Liver (tissue), 9 donors: ENCODE measurements around the gene EIF2B2. TPM values are rescaled to one million over a fixed set of nuclear protein-coding genes. Genes with fewer than 3 reads are reported as not detected.

Experiments
- DNase-seq: peaks from one replicate; pipeline ENCODE4 v3.0.0-alpha.2; 2017; ENCODE audit warnings: low spot score
- H3K27ac ChIP-seq, 2 donors: one replicate each; pipeline ENCODE4 v1.7.0; 2013; ENCODE audit warnings: inconsistent platforms in 2 of 2, low read length in 2 of 2, control low read depth in 1 of 2, low read depth in 1 of 2, mild to moderate bottlenecking in 1 of 2
- H3K27me3 ChIP-seq, 4 donors: one replicate each; pipeline versions ENCODE4 v1.6.1 to v1.7.0; 2013; ENCODE audit warnings: low read length in 3 of 4, inconsistent platforms in 1 of 4, mild to moderate bottlenecking in 1 of 4, moderate library complexity in 1 of 4; ENCODE audit not compliant: control insufficient read depth in 4 of 4, insufficient read depth in 4 of 4
- H3K36me3 ChIP-seq, 4 donors: one replicate each; pipeline versions ENCODE4 v1.6.1 to v1.7.0; 2013; ENCODE audit warnings: low read length in 3 of 4, mild to moderate bottlenecking in 3 of 4, low read depth in 1 of 4, moderate library complexity in 1 of 4; ENCODE audit not compliant: control insufficient read depth in 4 of 4, insufficient read depth in 3 of 4
- H3K4me1 ChIP-seq, 4 donors: one replicate each; pipeline versions ENCODE4 v1.6.1 to v1.7.0; 2013; ENCODE audit warnings: low read length in 3 of 4, mild to moderate bottlenecking in 3 of 4, moderate library complexity in 1 of 4; ENCODE audit not compliant: control insufficient read depth in 4 of 4, insufficient read depth in 4 of 4
- H3K4me3 ChIP-seq, 3 donors: one replicate each; pipeline versions ENCODE4 v1.6.1 to v1.7.0; 2013; ENCODE audit warnings: low read length in 3 of 3, control low read depth in 1 of 3, low read depth in 1 of 3, mild to moderate bottlenecking in 1 of 3
- H3K9ac ChIP-seq, 2 donors: one replicate each; pipeline ENCODE4 v1.7.0; 2013; ENCODE audit warnings: low read length in 2 of 2, mild to moderate bottlenecking in 2 of 2, moderate library complexity in 2 of 2, control low read depth in 1 of 2, low read depth in 1 of 2
- H3K9me3 ChIP-seq, 4 donors: one replicate each; pipeline versions ENCODE4 v1.6.1 to v1.7.0; 2013; ENCODE audit warnings: low read length in 3 of 4; ENCODE audit not compliant: control insufficient read depth in 4 of 4
- FOXA2 ChIP-seq: IDR thresholded peaks from 2 replicates; pipeline ENCODE4 v1.6.1; 2016; ENCODE audit warnings: antibody characterized with exemption
- GABPA ChIP-seq, 2 donors: IDR thresholded peaks in 1 of 2; conservative IDR thresholded peaks in 1 of 2; 2 replicates each; pipeline ENCODE4 v1.6.1; 2016; ENCODE audit warnings: antibody characterized with exemption in 2 of 2, mild to moderate bottlenecking in 1 of 2, moderate library complexity in 1 of 2
- HNF4A ChIP-seq, 2 donors: conservative IDR thresholded peaks; 2 replicates each; pipeline ENCODE4 v1.6.1; 2016; ENCODE audit warnings: antibody characterized with exemption in 2 of 2, mild to moderate bottlenecking in 2 of 2
- HNF4G ChIP-seq: IDR thresholded peaks from 2 replicates; pipeline ENCODE4 v1.6.1; 2016; ENCODE audit warnings: antibody characterized with exemption
- JUND ChIP-seq, 2 donors: IDR thresholded peaks; 2 replicates each; pipeline ENCODE4 v1.6.1; 2016; ENCODE audit warnings: antibody characterized with exemption in 2 of 2
- NR2F2 ChIP-seq: IDR thresholded peaks from 2 replicates; pipeline ENCODE4 v1.6.1; 2016; ENCODE audit warnings: antibody characterized with exemption
- RAD21 ChIP-seq, 2 donors: IDR thresholded peaks; 2 replicates each; pipeline ENCODE4 v1.6.1; 2016; ENCODE audit warnings: antibody characterized with exemption in 2 of 2, mild to moderate bottlenecking in 2 of 2
- RXRA ChIP-seq, 2 donors: IDR thresholded peaks; 2 replicates each; pipeline ENCODE4 v1.6.1; 2017 to 2018; ENCODE audit warnings: antibody characterized with exemption in 2 of 2, mild to moderate bottlenecking in 1 of 2
- SP1 ChIP-seq: IDR thresholded peaks from 2 replicates; pipeline ENCODE4 v1.6.1; 2018; ENCODE audit warnings: antibody characterized with exemption, mild to moderate bottlenecking
- TAF1 ChIP-seq: conservative IDR thresholded peaks from 2 replicates; pipeline ENCODE4 v1.6.1; 2016; ENCODE audit warnings: antibody characterized with exemption, mild to moderate bottlenecking
- YY1 ChIP-seq: IDR thresholded peaks from 2 replicates; pipeline ENCODE4 v1.6.1; 2016; ENCODE audit warnings: antibody characterized with exemption, mild to moderate bottlenecking
- WGBS: extraction: QIAGEN DNeasy Blood & Tissue Kit; methylation state at CpG from one replicate; pipeline ENCODE4 v1.1.7; 2013; 5-methylcytosine and 5-hydroxymethylcytosine counted together
- polyA plus RNA-seq, 2 donors: library from polyadenylated mRNA; stranded (reverse) in 1 of 2; unstranded in 1 of 2; fragments of 200-250 nt in 1 of 2; fragments of >200 nt in 1 of 2; fragmentation: Nextera tagmentation in 1 of 2; extraction: Ambion mirVana in 1 of 2; gene quantifications; one replicate each; pipeline versions ENCODE4 v1.2.1 to v1.2.3, GENCODE V29; 2013 to 2015
- total RNA-seq, 2 donors: library from RNA; depleted of rRNA; stranded (reverse); fragments of >200 nt; gene quantifications; one replicate each; pipeline ENCODE4 v1.2.3, GENCODE V29; 2014
- TF ChIP-seq, protein P1 (sequence below): fragments of 150-350 bp; IDR thresholded peaks from 2 replicates; pipeline ENCODE4 v1.5.1; 2017; ENCODE audit warnings: improper control_type of control experiment, low read depth, low read length; ENCODE audit not compliant: missing input control
- TF ChIP-seq, protein P2 (sequence below): IDR thresholded peaks from 2 replicates; pipeline ENCODE4 v1.6.1; 2016; ENCODE audit warnings: antibody characterized with exemption, mild to moderate bottlenecking
- TF ChIP-seq, protein P3 (sequence below): IDR thresholded peaks from 2 replicates; pipeline ENCODE4 v1.6.1; 2016; ENCODE audit warnings: antibody characterized with exemption
- TF ChIP-seq, protein P4 (sequence below): IDR thresholded peaks from 2 replicates; pipeline ENCODE4 v1.6.1; 2016; ENCODE audit warnings: antibody characterized with exemption
- TF ChIP-seq, protein P5 (sequence below): IDR thresholded peaks from 2 replicates; pipeline ENCODE4 v1.6.1; 2016; ENCODE audit warnings: antibody characterized with exemption
- donor health status: healthy.
- donor health status: healthy.
- donor health status: healthy.
- donor health status: healthy.
- donor health status: healthy.

Gene EIF2B2
- total and polyA plus RNA-seq, 4 donors: 16.2 to 23.6 (median 20.2) TPM

DNA sequence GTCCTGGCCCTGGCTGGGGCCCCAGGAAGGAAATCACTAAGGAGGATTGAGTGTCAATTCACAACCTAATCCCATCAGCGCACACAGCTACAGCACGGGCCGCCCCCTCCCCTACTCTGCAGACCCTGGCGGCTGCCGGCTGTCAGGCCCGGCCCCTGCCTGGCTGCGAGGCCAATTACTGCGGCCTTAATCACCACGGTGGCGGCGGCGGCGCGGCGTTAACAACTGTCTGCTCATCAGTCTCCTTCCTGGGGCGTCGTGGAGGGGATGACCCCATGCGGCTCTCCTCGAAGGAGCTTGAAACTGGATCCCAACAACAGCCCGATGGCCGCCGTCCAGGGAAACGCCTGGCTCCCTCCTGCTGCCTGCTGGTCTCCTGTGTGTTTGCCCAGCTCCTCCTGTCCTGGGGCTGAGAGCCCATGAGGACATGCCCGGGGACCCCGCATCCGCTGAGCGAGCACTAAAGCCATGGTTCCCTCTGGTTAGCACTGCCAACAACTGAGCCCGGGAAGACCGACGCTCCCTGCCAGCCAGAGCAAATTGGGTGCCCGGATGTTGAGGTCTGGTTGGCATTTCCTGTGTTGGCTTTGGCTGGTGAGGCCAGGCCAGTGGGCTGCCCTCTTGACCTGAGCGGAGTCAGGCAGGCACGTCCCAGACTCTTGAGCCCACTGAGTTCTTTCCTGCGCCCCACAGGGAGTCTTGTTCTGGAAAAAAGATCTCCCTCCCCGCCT lies 21.8 kb upstream of the EIF2B2 start:
- no peak overlapping the region for H3K9ac ChIP-seq
- no peak for DNase-seq

DNA sequence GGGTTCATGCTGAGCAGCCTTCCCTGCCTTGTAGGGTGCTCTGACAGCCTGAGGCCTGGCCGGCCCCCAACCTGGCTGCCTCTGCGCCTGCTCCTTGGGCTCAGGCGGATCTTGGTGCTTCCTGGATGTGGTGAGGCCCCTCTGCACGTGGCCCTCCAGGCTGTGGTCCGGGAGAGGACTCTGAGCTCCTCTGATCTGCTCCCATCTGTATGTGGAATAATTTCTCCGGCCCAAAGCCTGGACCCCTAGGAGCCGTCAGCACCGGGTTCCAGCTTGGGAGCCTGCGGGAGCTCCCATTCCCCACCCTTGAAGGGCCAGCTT lies 21.3 kb upstream of the EIF2B2 start:
- TF ChIP-seq NR2F2 (no peak), YY1 (no peak), GABPA (IDR thresholded peaks at IDR 0.05 in 1 of 2, conservative IDR thresholded peaks at IDR 0.05 in 1 of 2) (no peak), JUND (IDR thresholded peaks at IDR 0.05) (no peak), RXRA (IDR thresholded peaks at IDR 0.05) (no peak), HNF4A (conservative IDR thresholded peaks at IDR 0.05) (no peak), RAD21 (IDR thresholded peaks at IDR 0.05) (no peak), TAF1 (no peak), SP1 (no peak), FOXA2 (no peak), HNF4G (no peak)
- TF ChIP-seq, protein P1, sequence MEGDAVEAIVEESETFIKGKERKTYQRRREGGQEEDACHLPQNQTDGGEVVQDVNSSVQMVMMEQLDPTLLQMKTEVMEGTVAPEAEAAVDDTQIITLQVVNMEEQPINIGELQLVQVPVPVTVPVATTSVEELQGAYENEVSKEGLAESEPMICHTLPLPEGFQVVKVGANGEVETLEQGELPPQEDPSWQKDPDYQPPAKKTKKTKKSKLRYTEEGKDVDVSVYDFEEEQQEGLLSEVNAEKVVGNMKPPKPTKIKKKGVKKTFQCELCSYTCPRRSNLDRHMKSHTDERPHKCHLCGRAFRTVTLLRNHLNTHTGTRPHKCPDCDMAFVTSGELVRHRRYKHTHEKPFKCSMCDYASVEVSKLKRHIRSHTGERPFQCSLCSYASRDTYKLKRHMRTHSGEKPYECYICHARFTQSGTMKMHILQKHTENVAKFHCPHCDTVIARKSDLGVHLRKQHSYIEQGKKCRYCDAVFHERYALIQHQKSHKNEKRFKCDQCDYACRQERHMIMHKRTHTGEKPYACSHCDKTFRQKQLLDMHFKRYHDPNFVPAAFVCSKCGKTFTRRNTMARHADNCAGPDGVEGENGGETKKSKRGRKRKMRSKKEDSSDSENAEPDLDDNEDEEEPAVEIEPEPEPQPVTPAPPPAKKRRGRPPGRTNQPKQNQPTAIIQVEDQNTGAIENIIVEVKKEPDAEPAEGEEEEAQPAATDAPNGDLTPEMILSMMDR: no peak
- TF ChIP-seq, protein P2, sequence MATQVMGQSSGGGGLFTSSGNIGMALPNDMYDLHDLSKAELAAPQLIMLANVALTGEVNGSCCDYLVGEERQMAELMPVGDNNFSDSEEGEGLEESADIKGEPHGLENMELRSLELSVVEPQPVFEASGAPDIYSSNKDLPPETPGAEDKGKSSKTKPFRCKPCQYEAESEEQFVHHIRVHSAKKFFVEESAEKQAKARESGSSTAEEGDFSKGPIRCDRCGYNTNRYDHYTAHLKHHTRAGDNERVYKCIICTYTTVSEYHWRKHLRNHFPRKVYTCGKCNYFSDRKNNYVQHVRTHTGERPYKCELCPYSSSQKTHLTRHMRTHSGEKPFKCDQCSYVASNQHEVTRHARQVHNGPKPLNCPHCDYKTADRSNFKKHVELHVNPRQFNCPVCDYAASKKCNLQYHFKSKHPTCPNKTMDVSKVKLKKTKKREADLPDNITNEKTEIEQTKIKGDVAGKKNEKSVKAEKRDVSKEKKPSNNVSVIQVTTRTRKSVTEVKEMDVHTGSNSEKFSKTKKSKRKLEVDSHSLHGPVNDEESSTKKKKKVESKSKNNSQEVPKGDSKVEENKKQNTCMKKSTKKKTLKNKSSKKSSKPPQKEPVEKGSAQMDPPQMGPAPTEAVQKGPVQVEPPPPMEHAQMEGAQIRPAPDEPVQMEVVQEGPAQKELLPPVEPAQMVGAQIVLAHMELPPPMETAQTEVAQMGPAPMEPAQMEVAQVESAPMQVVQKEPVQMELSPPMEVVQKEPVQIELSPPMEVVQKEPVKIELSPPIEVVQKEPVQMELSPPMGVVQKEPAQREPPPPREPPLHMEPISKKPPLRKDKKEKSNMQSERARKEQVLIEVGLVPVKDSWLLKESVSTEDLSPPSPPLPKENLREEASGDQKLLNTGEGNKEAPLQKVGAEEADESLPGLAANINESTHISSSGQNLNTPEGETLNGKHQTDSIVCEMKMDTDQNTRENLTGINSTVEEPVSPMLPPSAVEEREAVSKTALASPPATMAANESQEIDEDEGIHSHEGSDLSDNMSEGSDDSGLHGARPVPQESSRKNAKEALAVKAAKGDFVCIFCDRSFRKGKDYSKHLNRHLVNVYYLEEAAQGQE: no peak
- TF ChIP-seq, protein P3, sequence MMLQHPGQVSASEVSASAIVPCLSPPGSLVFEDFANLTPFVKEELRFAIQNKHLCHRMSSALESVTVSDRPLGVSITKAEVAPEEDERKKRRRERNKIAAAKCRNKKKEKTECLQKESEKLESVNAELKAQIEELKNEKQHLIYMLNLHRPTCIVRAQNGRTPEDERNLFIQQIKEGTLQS: no peak
- TF ChIP-seq, protein P4, sequence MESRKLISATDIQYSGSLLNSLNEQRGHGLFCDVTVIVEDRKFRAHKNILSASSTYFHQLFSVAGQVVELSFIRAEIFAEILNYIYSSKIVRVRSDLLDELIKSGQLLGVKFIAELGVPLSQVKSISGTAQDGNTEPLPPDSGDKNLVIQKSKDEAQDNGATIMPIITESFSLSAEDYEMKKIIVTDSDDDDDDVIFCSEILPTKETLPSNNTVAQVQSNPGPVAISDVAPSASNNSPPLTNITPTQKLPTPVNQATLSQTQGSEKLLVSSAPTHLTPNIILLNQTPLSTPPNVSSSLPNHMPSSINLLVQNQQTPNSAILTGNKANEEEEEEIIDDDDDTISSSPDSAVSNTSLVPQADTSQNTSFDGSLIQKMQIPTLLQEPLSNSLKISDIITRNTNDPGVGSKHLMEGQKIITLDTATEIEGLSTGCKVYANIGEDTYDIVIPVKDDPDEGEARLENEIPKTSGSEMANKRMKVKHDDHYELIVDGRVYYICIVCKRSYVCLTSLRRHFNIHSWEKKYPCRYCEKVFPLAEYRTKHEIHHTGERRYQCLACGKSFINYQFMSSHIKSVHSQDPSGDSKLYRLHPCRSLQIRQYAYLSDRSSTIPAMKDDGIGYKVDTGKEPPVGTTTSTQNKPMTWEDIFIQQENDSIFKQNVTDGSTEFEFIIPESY: no peak
- TF ChIP-seq, protein P5, sequence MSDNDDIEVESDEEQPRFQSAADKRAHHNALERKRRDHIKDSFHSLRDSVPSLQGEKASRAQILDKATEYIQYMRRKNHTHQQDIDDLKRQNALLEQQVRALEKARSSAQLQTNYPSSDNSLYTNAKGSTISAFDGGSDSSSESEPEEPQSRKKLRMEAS: no peak
- no peaks in the 10 kb centered on the region for H3K36me3 ChIP-seq
- WGBS: 91% methylated on average over 9 of the region's 9 CpGs
- H3K4me1 ChIP-seq: no peaks in the 10 kb centered on the region
- H3K9ac ChIP-seq: no peak overlapping the region
- no peak overlapping the region for H3K4me3 ChIP-seq
- no peaks in the 10 kb centered on the region for H3K27me3 ChIP-seq
- H3K27ac ChIP-seq: no peak overlapping the region
- H3K9me3 ChIP-seq: no peaks in the 10 kb centered on the region
- DNase-seq: no peak

More for the DNA sequence above, 21.8 kb upstream of the EIF2B2 start:
- Histone ChIP-seq H3K27ac (no peak overlapping the region), H3K4me1 (no peaks in the 10 kb centered on the region), H3K27me3 (no peaks in the 10 kb centered on the region), H3K9me3 (no peaks in the 10 kb centered on the region), H3K4me3 (no peak overlapping the region), H3K36me3 (no peaks in the 10 kb centered on the region)
- WGBS: 64% methylated on average over 35 of the region's 35 CpGs
- TF ChIP-seq TAF1 (no peak), NR2F2 (peak; percentile 46)
